HFF-Myc (cell line): ENCODE data around the gene EFNA2.

Source experiments
- DNase-seq: peaks from one replicate; pipeline ENCODE4 v3.0.0-alpha.2; 2011; ENCODE audit warnings: low read depth; ENCODE audit errors: extremely low read depth
- H3K4me3 ChIP-seq: replicated peaks from 2 replicates; pipeline ENCODE4 v1.5.1; 2011; ENCODE audit warnings: low read depth, mild to moderate bottlenecking, control low read depth, low read length
- TF ChIP-seq, protein P1 (sequence below): IDR thresholded peaks from 2 replicates; pipeline ENCODE4 v1.5.1; 2012; ENCODE audit warnings: mild to moderate bottlenecking, low read depth, low read length, control low read depth; ENCODE audit errors: missing control alignments

The EFNA2 gene

DNA sequence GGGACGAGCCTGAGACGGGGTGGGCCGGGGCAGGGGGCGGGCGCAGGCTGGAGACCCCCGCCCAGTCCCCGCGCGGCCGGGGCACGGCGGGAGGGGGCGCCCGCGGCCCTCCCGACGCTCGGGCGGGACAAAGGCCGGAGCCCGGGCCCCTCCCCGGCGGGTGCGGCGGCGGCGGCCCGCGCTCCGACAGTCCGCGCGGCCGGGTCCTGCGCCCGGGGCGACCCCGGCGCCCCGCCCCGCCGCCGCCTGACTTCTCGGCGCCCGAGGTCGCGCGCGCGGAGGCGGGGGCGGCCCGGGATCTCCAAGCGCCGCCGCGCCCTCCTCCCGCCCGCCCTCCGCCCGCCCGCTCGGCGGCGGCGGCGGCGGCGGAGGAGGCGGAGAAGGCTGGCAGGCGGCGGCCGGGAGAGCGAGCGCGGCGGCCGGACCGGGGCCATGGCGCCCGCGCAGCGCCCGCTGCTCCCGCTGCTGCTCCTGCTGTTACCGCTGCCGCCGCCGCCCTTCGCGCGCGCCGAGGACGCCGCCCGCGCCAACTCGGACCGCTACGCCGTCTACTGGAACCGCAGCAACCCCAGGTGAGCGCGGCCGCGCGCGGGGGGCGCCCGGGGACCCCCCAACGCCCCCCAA lies at the start of gene EFNA2:
TSS of gene EFNA2 (plus strand) at position 137 of the 624 bp plus-strand sequence. CDS start at position 433, 296 bp downstream.
- DNase-seq = no peak
- no peak within 1 kb of the TSS for H3K4me3 ChIP-seq
- TF ChIP-seq, protein P1, sequence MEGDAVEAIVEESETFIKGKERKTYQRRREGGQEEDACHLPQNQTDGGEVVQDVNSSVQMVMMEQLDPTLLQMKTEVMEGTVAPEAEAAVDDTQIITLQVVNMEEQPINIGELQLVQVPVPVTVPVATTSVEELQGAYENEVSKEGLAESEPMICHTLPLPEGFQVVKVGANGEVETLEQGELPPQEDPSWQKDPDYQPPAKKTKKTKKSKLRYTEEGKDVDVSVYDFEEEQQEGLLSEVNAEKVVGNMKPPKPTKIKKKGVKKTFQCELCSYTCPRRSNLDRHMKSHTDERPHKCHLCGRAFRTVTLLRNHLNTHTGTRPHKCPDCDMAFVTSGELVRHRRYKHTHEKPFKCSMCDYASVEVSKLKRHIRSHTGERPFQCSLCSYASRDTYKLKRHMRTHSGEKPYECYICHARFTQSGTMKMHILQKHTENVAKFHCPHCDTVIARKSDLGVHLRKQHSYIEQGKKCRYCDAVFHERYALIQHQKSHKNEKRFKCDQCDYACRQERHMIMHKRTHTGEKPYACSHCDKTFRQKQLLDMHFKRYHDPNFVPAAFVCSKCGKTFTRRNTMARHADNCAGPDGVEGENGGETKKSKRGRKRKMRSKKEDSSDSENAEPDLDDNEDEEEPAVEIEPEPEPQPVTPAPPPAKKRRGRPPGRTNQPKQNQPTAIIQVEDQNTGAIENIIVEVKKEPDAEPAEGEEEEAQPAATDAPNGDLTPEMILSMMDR = no peak

DNA sequence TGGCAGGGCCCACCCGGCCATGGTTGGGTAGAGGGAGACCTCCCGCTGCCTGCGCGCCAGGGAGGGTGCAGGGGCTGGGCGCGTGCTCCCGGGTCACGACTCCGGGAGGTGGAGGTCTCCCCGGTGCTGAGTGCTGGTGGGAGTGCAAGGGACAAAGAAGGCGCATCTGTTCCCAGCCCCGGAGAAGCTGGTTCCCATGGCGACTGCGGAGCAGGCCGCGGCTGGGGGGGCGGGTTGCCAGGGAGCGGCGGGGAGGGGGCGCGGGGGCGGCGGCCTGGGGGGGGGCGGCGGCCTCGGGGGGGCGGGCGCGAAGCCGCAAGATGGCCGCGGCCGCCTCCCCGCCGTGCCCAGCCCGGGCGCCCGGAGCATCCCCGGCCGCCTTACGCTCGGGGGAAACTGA lies 49.1 kb upstream of the EFNA2 start:
- TF ChIP-seq, protein P1 = no peak
- no peak for DNase-seq

DNA sequence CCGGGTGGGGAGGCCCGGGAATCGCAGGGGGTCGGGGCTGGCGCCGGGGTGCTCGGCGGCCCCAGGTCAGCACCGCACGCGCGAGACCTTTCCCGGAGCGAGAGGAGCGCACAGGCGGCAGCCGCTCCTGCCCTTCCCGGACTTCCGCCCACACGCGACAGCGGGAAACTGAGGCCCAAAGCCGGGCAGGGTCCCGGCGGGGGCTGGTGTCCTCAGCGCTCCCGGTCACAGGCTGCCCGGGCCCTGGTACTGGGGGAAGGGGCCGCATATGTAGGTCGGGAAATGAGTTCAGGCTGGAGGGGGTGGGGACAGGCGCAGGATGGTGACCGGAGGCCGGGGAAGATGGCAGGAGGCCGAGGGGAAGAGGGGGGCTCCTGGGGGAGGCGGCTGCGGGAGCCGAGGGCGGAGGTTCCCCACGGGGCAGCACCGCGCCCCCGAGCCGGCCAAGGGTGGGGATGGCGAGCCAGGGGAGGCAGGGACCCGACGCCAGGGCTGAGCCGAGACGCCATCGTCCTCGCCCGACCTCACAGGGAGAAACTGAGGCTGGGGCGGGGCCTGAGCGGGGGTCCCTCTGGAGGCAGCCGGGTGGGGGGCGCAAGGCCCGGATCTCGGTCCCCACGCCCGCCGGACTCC lies 48.5 kb upstream of the EFNA2 start:
- H3K4me3 ChIP-seq = peak overlapping the region; percentile 73
- no peak for DNase-seq
- TF ChIP-seq, protein P1 = no peak

More for the DNA sequence above, 49.1 kb upstream of the EFNA2 start:
- H3K4me3 ChIP-seq = peak overlapping the region; percentile 73

DNA sequence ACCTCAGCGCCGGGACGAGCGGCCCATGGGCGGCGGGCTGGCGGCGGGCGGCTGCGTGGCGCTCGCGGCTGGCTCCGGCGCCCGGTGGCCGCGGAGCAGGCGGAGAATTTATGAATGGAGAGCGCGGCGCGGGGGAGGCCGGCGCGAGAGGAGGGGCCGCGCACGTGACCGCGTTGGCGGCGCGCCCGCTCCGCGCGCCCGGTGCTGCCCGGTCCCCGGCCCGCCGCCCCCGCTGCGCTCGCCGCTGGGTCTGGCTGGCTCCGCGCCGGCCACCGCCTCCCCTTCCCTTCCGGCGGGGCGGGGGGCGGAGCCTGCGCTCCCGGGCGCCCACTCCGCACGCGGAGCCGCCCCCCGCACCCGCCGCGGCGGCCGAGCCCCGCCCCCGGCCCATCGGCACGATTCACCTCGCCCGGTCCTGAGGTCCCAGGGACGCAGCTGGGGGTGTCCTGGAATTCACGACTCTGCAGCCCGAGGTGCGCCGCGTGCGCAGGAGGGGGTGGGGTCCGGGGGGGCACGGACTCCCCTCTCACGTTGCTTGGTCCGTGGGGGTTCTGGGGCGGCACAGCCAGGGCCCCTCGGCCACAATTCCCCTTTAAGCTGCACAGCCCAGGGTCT lies 47.8 kb upstream of the EFNA2 start, which contains the start of gene CBARP:
TSS of gene CBARP (minus strand) at position 252 of the 615 bp plus-strand sequence. CDS start 1,905 bp downstream, outside the sequence.
- TF ChIP-seq, protein P1 = no peak
- H3K4me3 ChIP-seq = peak within 1 kb of the TSS; percentile 73
- no peak for DNase-seq

DNA sequence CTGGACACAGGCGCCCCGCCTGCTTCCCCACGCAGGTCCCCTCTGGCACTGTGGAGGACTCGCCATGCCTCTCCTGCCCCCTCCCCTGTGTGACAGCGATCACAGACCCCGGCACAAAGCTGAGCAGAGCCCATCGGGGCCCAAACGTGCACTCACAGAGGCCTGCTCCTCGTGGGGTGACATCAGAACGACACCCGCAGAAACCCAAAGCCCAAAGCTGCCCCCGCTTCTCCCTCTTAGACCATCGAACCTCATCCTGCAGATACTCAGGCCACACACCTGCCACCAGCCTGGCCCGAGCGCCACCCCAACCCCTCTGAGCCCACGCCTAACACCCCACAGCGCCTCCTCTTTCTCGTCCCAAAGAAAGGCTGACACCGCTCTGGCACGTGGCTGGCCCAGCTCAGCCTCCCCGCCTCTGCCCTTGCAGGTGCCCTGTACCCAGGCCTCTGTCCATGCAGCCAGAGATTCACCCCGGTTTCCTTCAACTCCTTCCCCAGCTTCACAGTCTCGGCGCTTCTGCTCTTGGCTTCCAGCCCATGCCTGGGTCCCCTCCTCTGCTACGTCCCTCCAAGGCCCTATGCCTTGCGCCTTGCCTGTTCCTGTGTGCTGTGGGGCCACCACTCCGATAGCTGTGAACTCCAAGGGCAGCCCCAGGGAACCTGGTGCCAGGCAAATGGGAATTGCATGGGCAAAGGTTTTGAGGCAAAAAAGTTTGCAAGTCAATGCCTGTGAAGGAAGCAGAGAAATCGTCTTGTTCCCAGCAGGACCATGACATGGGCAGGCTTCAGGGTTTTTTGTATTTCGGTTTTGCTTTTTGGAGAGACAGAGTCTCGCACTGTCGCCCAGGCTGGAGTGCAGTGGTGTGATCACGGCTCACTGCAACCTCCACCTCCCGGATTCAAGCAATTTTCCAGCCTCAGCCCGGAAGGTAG lies 47.0 kb upstream of the EFNA2 start:
- TF ChIP-seq, protein P1 = no peak
- peak overlapping the region; percentile 32 for H3K4me3 ChIP-seq
- DNase-seq = no peak

DNA sequence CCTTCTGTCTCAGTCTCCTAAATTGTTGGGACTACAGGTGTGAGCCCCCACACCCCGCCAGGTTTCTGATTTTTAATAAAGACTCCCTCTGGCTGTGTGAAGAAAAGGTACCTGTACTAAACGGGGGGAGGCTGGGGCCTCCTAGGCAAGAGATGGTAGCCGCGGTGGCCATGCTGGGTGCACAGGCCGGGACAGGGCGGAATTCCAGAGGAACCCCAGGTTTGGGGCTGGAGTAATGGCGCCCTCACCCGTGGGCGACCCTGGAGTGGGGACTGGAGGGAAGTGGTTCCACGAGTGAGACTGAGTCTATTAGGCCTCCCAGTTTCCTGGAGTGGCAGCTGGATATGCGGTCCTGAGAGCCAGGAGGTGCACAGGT lies 46.3 kb upstream of the EFNA2 start:
- TF ChIP-seq, protein P1 = no peak
- H3K4me3 ChIP-seq = no peak overlapping the region
- no peak for DNase-seq
